Ovary (tissue), 3 donors: ENCODE measurements around the gene THEMIS2.
A peak's percentile ranks its signal among the peaks of the same experiment; 100 is the strongest.

Experiments used
- EP300 ChIP-seq: sonication (generic); formaldehyde crosslinking; IDR thresholded peaks from one replicate; pipeline ENCODE4 v1.6.1; 2017; ENCODE audit warnings: antibody characterized with exemption
- POLR2A ChIP-seq: fragments of 450-650 bp; IDR thresholded peaks from one replicate; pipeline ENCODE4 v1.6.1; 2017; ENCODE audit warnings: antibody characterized with exemption, mild to moderate bottlenecking, moderate library complexity
- TF ChIP-seq, protein P1 (sequence below), 3 donors: fragments of 450-650 bp in 2 of 3; fragments of 200-600 bp in 1 of 3; IDR thresholded peaks; one replicate each; pipeline versions ENCODE4 v1.5.1 to v1.8.0; 2016 to 2022; ENCODE audit warnings: antibody characterized with exemption in 3 of 3, mild to moderate bottlenecking in 1 of 3
- donor health status: DM: no; HTN: no; CAD: no.

GRCh38 chr1:27830621-27831440 is 41.5 kb upstream of the THEMIS2 start, which contains the start of gene PPP1R8:
- no peak for TF ChIP-seq EP300
- TF ChIP-seq POLR2A, result peak; percentile 51
- TF ChIP-seq, protein P1, sequence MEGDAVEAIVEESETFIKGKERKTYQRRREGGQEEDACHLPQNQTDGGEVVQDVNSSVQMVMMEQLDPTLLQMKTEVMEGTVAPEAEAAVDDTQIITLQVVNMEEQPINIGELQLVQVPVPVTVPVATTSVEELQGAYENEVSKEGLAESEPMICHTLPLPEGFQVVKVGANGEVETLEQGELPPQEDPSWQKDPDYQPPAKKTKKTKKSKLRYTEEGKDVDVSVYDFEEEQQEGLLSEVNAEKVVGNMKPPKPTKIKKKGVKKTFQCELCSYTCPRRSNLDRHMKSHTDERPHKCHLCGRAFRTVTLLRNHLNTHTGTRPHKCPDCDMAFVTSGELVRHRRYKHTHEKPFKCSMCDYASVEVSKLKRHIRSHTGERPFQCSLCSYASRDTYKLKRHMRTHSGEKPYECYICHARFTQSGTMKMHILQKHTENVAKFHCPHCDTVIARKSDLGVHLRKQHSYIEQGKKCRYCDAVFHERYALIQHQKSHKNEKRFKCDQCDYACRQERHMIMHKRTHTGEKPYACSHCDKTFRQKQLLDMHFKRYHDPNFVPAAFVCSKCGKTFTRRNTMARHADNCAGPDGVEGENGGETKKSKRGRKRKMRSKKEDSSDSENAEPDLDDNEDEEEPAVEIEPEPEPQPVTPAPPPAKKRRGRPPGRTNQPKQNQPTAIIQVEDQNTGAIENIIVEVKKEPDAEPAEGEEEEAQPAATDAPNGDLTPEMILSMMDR (IDR thresholded peaks at IDR 0.05), result peak in 1 of 3 donors; percentile 11
